KOPT-K1 (cell line): ENCODE measurements around the gene ARHGAP6.

ENCODE experiments used
- H3K27ac ChIP-seq: fragments of 200-600 bp; sonication (generic); 2 replicates; pipeline ENCODE4 v1.5.1; 2016; ENCODE audit warnings: antibody characterized with exemption, mild to moderate bottlenecking, low read depth, low read length; ENCODE audit not compliant: poor library complexity, severe bottlenecking
- H3K36me3 ChIP-seq: fragments of 200-600 bp; sonication (generic); 2 replicates; pipeline ENCODE4 v1.5.1; 2017; ENCODE audit warnings: antibody characterized with exemption, mild to moderate bottlenecking, low read length, moderate library complexity; ENCODE audit not compliant: insufficient read depth
- H3K9me3 ChIP-seq: fragments of 200-600 bp; sonication (generic); 2 replicates; pipeline ENCODE4 v1.5.1; 2017; ENCODE audit warnings: antibody characterized with exemption, low read length, mild to moderate bottlenecking; ENCODE audit not compliant: insufficient read depth, poor library complexity, severe bottlenecking

The ARHGAP6 gene

GRCh38 chrX:11172415-11172814 is 493.3 kb downstream of the ARHGAP6 start:
- no peaks in the 10 kb centered on the region for H3K36me3 ChIP-seq
- H3K9me3 ChIP-seq = no peaks in the 10 kb centered on the region

GRCh38 chrX:11171956-11172355 is 493.8 kb downstream of the ARHGAP6 start:
- Histone ChIP-seq H3K9me3 (no peaks in the 10 kb centered on the region), H3K36me3 (no peaks in the 10 kb centered on the region), H3K27ac (no peak overlapping the region)

More at GRCh38 chrX:11172415-11172814, 493.3 kb downstream of the ARHGAP6 start:
- no peak overlapping the region for H3K27ac ChIP-seq

- Histone ChIP-seq H3K27ac (no peak overlapping the region), H3K36me3 (no peaks in the 10 kb centered on the region), H3K9me3 (no peaks in the 10 kb centered on the region)
These were observed 501.3 kb downstream of the ARHGAP6 start for GRCh38 chrX:11164433-11164832.

GRCh38 chrX:11159149-11159548 is 506.6 kb downstream of the ARHGAP6 start:
- Histone ChIP-seq H3K9me3 (no peaks in the 10 kb centered on the region), H3K36me3 (no peaks in the 10 kb centered on the region), H3K27ac (no peak overlapping the region)

GRCh38 chrX:11151799-11152559 is 513.7 kb downstream of the ARHGAP6 start:
- no peaks in the 10 kb centered on the region for H3K36me3 ChIP-seq

GRCh38 chrX:11148401-11148800 is 517.3 kb downstream of the ARHGAP6 start:
- Histone ChIP-seq H3K27ac (no peak overlapping the region), H3K36me3 (no peaks in the 10 kb centered on the region), H3K9me3 (no peaks in the 10 kb centered on the region)

More at GRCh38 chrX:11151799-11152559, 513.7 kb downstream of the ARHGAP6 start:
- no peak overlapping the region for H3K27ac ChIP-seq
- no peaks in the 10 kb centered on the region for H3K9me3 ChIP-seq

- Histone ChIP-seq H3K27ac (no peak overlapping the region), H3K9me3 (no peaks in the 10 kb centered on the region), H3K36me3 (no peaks in the 10 kb centered on the region)
These were observed 519.3 kb downstream of the ARHGAP6 start for GRCh38 chrX:11146411-11146810.

- Histone ChIP-seq H3K36me3 (no peaks in the 10 kb centered on the region), H3K27ac (no peak overlapping the region), H3K9me3 (no peaks in the 10 kb centered on the region)
These were observed 521.6 kb downstream of the ARHGAP6 start for GRCh38 chrX:11143931-11144678.

- no peaks in the 10 kb centered on the region for H3K36me3 ChIP-seq
- no peak overlapping the region for H3K27ac ChIP-seq
These were observed 527.0 kb downstream of the ARHGAP6 start for GRCh38 chrX:11138498-11139390.

GRCh38 chrX:11137543-11138139 is 528.1 kb downstream of the ARHGAP6 start:
- Histone ChIP-seq H3K27ac (no peak overlapping the region), H3K36me3 (no peaks in the 10 kb centered on the region), H3K9me3 (no peaks in the 10 kb centered on the region)

More at GRCh38 chrX:11138498-11139390, 527.0 kb downstream of the ARHGAP6 start:
- no peaks in the 10 kb centered on the region for H3K9me3 ChIP-seq

- Histone ChIP-seq H3K9me3 (no peaks in the 10 kb centered on the region), H3K36me3 (no peaks in the 10 kb centered on the region), H3K27ac (no peak overlapping the region)
These were observed 530.0 kb downstream of the ARHGAP6 start for GRCh38 chrX:11135564-11136185.

GRCh38 chrX:11131146-11131545 is 534.6 kb downstream of the ARHGAP6 start:
- Histone ChIP-seq H3K27ac (no peak overlapping the region), H3K9me3 (no peaks in the 10 kb centered on the region), H3K36me3 (no peaks in the 10 kb centered on the region)

GRCh38 chrX:11130136-11130535 is 535.6 kb downstream of the ARHGAP6 start:
- Histone ChIP-seq H3K36me3 (no peaks in the 10 kb centered on the region), H3K27ac (no peak overlapping the region), H3K9me3 (no peaks in the 10 kb centered on the region)

- no peak overlapping the region for H3K27ac ChIP-seq
- no peaks in the 10 kb centered on the region for H3K36me3 ChIP-seq
- H3K9me3 ChIP-seq = no peaks in the 10 kb centered on the region
These were observed 536.1 kb downstream of the ARHGAP6 start for GRCh38 chrX:11129534-11130105.
